Prostate gland (tissue), 2 donors: ENCODE data around the gene SPAG4.

Source experiments
- POLR2AphosphoS5 ChIP-seq: sonication (generic); formaldehyde crosslinking; IDR thresholded peaks from one replicate; pipeline ENCODE4 v1.6.1; 2017; ENCODE audit warnings: antibody characterized with exemption
- TF ChIP-seq, protein P1 (sequence below), 4 experiments: fragments of 200-600 bp in 2 of 4; fragments of 450-650 bp in 2 of 4; sonication (generic) in 2 of 4; IDR thresholded peaks; 1 replicate in 3 of 4; 2 replicates in 1 of 4; pipeline ENCODE4 v1.5.1; 2016 to 2019; ENCODE audit warnings: antibody characterized with exemption in 4 of 4, mild to moderate bottlenecking in 2 of 4, moderate library complexity in 2 of 4

DNA sequence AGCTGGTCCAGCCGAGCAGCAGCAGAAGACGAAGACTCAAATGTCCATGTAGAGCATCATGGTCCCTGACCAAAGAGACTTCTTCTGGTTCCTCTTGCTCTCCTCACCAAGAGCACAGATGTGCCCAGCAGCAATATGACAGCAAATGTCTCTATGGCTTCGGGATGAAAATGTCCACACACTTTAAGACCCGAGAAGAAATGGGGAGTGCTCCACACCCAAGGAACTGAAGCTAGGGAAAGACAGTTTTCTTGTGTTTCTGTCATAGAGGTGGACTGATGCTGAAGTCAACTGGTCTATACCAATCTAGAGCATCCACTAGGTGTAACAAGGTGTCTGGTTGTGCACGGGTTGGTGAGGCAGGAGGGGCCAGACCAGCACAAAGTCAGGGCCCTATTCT lies 53.6 kb downstream of the SPAG4 start:
- TF ChIP-seq POLR2AphosphoS5, result no peak
- TF ChIP-seq, protein P1, sequence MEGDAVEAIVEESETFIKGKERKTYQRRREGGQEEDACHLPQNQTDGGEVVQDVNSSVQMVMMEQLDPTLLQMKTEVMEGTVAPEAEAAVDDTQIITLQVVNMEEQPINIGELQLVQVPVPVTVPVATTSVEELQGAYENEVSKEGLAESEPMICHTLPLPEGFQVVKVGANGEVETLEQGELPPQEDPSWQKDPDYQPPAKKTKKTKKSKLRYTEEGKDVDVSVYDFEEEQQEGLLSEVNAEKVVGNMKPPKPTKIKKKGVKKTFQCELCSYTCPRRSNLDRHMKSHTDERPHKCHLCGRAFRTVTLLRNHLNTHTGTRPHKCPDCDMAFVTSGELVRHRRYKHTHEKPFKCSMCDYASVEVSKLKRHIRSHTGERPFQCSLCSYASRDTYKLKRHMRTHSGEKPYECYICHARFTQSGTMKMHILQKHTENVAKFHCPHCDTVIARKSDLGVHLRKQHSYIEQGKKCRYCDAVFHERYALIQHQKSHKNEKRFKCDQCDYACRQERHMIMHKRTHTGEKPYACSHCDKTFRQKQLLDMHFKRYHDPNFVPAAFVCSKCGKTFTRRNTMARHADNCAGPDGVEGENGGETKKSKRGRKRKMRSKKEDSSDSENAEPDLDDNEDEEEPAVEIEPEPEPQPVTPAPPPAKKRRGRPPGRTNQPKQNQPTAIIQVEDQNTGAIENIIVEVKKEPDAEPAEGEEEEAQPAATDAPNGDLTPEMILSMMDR (IDR thresholded peaks at IDR 0.05), result no peak
